ENCODE data around the gene SPPL3. TPM values are rescaled to one million over a fixed set of nuclear protein-coding genes. Genes with fewer than 3 reads are reported as not detected.

Gene SPPL3, protein sequence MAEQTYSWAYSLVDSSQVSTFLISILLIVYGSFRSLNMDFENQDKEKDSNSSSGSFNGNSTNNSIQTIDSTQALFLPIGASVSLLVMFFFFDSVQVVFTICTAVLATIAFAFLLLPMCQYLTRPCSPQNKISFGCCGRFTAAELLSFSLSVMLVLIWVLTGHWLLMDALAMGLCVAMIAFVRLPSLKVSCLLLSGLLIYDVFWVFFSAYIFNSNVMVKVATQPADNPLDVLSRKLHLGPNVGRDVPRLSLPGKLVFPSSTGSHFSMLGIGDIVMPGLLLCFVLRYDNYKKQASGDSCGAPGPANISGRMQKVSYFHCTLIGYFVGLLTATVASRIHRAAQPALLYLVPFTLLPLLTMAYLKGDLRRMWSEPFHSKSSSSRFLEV
- 6.6 and 12.4 TPM in 2 replicates for total RNA-seq

DNA sequence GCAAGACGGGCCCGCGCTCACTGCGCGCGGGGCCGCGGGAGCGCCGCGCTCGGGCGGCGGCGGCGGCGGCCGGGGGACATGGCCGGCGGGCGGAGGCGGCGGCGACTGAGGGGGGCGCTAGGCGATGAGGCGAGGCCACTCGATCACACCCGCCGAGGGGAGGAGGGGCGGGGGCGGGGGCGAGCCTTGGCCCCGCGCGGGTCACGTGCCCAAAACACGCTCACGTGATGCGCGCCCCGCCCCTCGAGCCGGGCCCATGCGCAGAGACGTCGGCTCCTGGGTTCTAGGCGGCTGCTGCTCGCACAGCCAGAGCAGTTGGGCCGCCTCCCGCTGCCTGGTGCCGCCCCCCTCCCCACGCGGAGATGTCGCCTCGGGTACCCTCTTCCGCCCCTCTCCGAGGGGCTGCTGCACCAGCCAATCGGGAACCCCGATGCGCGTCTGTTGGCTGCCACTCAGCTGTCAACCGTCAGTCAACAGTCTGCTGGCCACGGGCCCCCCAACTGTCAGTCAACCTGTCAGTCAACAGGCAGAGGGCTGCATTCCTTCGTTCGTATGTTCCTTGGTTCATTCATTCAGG is at the start of gene SPPL3:
Gene SPPL3 (minus strand): TSS at position 162 of the 577 bp plus-strand sequence. CDS start 491 bp downstream, outside the sequence.

DNA sequence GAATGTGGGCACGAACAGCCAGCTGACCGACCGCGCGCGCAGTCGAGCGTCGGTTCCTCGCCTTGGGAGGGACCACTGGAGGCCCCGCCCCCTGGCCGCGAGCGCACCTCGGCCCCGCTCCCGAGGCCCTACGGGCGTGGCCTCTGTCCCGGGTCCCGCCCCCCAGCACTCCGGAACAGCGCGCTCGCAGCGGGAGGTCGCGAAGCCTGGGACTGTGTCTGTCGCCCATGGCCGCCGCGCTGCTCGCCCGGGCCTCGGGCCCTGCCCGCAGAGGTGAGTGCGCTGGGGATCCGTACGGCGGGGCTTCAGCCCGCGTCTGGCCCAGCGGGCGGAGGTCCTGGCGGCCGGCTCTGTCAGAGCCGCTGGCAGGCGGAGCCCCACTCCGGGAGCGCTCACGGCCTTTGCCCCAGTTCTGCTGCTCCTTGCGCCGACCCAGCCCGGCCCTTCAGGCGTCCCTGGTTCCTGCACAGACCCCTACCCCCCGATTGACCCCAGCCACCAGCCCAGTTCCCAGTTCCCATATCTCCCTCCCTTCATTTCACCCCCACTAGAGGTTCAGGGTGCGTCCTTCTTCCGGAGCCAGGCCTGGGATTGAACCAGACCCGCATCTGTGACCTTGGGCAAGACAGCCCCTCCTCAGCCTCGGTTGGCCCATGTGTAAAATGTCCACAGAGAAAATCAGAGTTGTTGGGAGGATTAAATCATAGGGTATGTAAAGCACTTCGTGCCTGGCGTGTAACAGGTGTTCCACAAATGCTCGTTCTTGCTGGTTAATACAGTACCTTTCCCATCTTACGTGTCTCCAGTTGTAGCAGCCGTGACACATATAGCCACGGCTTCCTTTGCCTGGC is 178.3 kb downstream of the SPPL3 start, which contains the start of gene ACADS:
Gene ACADS (plus strand): TSS at position 168 of the 851 bp plus-strand sequence. CDS start 60 bp downstream, at position 228.

Other genes starting within 250 kb of the SPPL3 start
- 136 and 137 TPM in 2 replicates for gene MLEC, start 217.2 kb downstream of the SPPL3 start, total RNA-seq
- 27.1 and 41.4 TPM in 2 replicates for gene UNC119B, start 193.9 kb downstream of the SPPL3 start, total RNA-seq
- gene ACADS, start 178.5 kb downstream of the SPPL3 start, total RNA-seq = 17.6 and 27.0 TPM in 2 replicates
- gene HNF1A, start 74.2 kb upstream of the SPPL3 start, total RNA-seq = not detected in 2 replicates
- gene C12orf43, start 112.1 kb upstream of the SPPL3 start, total RNA-seq = 13.8 and 14.2 TPM in 2 replicates
- 0.15 and 0.33 TPM in 2 replicates for gene OASL, start 134.9 kb upstream of the SPPL3 start, total RNA-seq
- 3.8 and 4.6 TPM in 2 replicates for gene P2RX7, start 228.5 kb upstream of the SPPL3 start, total RNA-seq